PC-9 (cell line): ENCODE data around the gene EMC10.

ENCODE experiments used
- EZH2 ChIP-seq: fragments of 200-600 bp; sonication (generic); IDR thresholded peaks from 2 replicates; pipeline ENCODE4 v1.8.0; 2017; ENCODE audit warnings: antibody characterized with exemption, low read depth
- TF ChIP-seq, protein P1 (sequence below): fragments of 200-600 bp; sonication (generic); conservative IDR thresholded peaks from 2 replicates; pipeline ENCODE4 v1.6.1; 2017; ENCODE audit warnings: mixed run types, antibody characterized with exemption, mild to moderate bottlenecking, moderate library complexity

DNA sequence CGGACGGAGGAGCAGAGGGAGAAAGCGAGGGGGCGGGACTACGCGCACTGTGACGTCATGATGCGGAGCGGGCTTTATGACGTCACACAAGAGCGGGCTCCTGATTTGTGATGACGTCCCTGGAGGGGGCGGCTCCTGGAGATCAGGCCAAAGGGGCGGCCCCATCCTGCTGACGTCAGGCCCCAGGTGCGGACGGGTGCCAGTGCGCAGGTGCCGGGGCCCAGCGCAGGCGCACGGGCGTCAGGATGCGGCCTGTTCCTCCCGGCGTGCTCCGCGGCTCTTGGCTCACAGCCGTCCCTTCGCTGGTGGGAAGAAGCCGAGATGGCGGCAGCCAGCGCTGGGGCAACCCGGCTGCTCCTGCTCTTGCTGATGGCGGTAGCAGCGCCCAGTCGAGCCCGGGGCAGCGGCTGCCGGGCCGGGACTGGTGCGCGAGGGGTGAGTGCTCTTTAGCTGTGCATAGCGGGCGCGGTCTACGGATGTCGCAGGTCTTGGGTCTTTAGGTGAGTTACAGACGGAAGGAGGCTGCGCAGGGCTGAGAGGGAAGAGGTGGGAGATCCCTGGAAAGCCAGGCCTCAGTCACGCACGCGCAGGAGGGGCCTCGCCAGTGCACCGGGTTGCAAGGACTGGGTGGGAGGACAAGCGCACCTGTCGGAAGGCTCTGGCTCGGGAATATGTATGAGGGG lies at the start of gene EMC10, which contains the start of gene GARIN5A:
- TF ChIP-seq EZH2, result no peak
- TF ChIP-seq, protein P1, sequence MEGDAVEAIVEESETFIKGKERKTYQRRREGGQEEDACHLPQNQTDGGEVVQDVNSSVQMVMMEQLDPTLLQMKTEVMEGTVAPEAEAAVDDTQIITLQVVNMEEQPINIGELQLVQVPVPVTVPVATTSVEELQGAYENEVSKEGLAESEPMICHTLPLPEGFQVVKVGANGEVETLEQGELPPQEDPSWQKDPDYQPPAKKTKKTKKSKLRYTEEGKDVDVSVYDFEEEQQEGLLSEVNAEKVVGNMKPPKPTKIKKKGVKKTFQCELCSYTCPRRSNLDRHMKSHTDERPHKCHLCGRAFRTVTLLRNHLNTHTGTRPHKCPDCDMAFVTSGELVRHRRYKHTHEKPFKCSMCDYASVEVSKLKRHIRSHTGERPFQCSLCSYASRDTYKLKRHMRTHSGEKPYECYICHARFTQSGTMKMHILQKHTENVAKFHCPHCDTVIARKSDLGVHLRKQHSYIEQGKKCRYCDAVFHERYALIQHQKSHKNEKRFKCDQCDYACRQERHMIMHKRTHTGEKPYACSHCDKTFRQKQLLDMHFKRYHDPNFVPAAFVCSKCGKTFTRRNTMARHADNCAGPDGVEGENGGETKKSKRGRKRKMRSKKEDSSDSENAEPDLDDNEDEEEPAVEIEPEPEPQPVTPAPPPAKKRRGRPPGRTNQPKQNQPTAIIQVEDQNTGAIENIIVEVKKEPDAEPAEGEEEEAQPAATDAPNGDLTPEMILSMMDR, result no peak
